VCaP (cell line): Measurements from ENCODE around the gene FOS.

Experiments
- H3K27ac ChIP-seq: fragments of 450-650 bp; 2 replicates; pipeline ENCODE4 v1.5.1; 2017
- TF ChIP-seq, protein P1 (sequence below): fragments of 450-650 bp; conservative IDR thresholded peaks from 2 replicates; pipeline ENCODE4 v1.5.1; 2017; ENCODE audit warnings: mild to moderate bottlenecking, moderate library complexity

FOS gene

DNA sequence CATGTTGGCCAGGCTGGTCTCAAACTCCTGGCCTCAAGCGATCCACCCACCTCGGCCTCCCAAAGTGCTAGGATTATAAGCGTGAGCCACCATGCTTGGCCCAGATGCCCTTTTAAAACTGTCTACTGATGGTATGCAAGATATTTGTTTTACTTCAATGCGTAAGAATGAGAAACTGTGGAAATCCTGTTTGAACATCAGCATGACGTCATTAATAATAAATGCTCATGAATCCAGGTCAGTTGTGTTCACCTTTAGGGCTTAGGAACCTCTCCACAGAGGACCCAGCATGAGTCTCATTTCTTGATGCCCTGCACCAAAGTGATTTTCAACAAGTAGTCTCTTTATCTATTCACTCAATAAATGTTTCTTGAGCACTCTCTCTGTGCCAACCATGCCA is 34.5 kb upstream of the FOS start:
- H3K27ac ChIP-seq, result no peak overlapping the region
- TF ChIP-seq, protein P1, sequence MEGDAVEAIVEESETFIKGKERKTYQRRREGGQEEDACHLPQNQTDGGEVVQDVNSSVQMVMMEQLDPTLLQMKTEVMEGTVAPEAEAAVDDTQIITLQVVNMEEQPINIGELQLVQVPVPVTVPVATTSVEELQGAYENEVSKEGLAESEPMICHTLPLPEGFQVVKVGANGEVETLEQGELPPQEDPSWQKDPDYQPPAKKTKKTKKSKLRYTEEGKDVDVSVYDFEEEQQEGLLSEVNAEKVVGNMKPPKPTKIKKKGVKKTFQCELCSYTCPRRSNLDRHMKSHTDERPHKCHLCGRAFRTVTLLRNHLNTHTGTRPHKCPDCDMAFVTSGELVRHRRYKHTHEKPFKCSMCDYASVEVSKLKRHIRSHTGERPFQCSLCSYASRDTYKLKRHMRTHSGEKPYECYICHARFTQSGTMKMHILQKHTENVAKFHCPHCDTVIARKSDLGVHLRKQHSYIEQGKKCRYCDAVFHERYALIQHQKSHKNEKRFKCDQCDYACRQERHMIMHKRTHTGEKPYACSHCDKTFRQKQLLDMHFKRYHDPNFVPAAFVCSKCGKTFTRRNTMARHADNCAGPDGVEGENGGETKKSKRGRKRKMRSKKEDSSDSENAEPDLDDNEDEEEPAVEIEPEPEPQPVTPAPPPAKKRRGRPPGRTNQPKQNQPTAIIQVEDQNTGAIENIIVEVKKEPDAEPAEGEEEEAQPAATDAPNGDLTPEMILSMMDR, result no peak

DNA sequence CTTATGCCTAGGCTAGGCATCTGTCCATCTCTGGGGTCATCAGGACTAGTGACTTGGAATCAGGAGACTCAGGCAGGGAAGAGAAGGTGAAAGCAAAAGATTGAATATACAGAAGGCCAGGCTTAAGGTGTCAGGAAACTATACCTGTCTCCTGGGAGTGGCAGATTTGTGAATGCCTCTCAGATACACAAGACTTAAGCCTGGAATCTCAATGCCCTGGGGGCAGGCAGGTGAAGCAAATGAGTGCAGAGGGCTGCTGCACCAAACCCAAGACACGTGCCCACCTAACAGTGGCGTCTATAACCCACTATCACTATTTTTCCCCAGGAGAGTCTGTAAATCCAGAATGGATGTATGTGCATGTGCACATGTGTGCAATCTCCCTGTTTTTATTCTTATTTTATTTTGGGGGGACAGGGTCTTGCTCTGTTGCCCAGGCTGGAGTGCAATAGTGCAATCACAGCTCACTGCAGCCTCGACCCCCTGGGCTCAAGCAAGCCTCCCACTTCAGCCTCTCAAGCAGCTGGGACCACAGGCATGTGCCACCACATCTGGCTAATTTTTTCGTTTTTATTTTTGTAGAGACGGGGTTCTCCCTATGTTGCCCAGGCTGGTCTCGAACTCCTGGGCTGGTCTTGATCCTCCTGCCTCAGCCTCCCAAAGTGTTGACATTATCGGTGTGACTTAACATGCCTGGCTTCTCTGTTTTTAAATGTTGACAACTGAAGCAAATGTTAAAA is 31.9 kb upstream of the FOS start:
- TF ChIP-seq, protein P1, result no peak
- no peak overlapping the region for H3K27ac ChIP-seq

DNA sequence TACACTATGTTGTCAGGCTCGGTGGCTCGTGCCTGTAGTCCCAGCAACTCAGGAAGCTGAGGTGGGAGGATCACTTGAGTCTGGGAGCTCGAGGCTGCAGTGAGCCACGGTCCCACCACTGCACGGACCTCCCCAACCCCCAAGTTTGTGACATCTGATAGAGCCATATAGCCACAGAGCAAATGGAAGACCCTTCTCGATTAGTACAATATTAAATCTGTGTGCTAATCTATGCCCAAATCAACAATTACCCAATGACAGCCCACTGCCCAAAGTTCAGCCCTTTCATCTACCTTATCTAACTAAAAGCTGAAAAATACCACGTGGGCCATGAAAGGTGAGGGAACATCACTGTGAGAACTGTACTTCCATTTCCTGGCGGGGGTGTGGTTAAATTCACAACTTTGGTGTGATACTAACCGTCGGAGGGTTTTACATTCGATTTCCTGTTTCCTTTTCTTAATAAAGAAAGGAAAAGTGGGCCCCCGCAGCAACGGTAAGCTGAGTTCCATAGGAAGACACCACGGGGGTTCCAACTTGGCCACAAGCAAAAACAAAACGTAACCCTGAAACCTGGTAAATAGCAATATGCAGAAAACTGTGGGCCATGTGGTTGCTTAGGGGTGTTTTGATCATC is 31.2 kb upstream of the FOS start:
- TF ChIP-seq, protein P1, result no peak
- H3K27ac ChIP-seq, result no peak overlapping the region

DNA sequence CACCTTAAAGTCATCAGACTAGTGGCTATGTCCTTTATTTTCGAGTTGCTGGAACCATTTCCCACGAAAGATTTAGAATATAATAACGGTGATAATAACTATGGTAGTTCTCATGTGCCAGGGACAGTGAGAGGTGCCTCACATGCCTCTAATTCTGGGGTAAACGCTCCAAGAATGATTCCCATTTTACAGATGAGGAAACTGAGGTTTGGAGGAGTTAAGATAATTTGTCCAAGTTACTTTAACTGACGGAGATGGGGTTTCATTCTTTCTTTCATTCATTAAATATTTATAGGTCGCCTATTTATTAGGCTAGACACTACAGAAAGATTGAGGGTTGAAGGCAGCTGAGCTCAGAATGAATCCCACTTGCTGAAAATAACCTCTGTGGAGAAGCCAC is 30.7 kb upstream of the FOS start:
- TF ChIP-seq, protein P1, result no peak
- H3K27ac ChIP-seq, result no peak overlapping the region

DNA sequence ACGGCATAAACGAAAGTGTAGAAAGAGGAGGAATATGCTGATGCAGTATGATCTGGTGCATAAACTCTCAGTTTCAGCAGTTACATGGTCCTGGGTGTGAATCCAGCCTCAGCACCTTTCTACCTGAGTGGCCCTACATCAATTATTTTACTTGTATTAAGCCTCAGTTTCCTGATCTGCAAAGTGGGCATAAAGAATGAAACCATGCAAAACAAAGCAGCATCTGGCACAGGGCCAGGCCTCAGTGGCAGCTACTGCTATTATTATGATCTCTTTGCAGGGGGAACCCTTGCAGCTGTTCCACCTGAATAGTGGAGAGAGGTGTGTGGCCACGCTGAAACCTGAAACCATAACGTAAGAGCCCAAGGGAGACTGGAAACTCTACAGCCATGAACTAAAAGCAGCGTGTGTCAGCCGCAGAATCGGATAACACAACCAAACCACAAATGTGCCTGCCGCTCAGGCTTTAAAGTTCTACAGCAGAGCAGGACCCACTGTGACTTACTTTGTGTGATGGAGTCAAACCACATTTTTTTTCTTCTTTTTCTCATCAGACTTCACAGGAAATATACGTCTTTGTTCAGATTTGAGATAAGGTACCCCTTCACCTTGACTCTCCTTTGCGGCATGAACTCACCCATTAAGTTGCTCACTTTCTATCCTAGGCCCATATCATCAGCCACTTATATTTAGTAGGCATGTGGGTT is 29.2 kb upstream of the FOS start:
- TF ChIP-seq, protein P1, result no peak
- H3K27ac ChIP-seq, result no peak overlapping the region

DNA sequence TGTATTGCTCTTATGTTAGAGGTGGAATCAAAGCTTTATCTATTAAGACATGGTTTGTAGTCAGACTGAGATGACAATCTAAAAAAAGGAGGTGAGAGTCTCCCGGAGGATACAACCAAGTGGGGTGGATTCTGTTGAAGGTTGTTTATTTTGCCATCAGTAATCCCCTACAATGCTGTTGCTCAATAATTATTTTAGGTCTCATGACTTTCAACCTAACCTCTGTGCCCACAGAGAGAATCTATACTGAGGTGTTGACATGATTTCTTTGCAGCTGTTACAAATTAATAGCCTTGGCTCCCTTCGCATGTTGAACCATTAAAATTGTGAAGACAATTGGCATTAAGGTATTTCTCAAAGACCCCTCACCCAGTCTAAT is 28.7 kb upstream of the FOS start:
- no peak overlapping the region for H3K27ac ChIP-seq
- TF ChIP-seq, protein P1, result no peak

DNA sequence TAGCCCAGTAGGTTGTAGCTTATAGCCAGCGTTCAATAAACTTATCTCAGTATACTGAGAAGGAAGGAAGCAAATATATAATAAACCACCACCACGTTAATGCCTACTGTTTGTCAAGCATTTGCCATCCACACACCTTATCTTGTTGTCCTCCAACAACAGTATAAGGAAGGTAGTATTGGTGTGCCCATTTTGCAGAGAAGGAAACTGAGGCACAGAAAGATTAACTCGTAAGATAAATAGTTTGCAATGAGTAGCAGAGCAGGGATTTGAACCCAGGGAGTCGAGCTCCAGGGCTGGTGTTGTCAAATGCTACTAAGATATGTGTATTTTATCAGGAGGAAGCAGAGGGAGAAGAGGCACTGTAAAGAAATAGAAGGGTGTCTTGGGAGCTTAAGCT is 27.8 kb upstream of the FOS start:
- H3K27ac ChIP-seq, result no peak overlapping the region
- TF ChIP-seq, protein P1, result no peak
